Effector memory CD8-positive, alpha-beta T cell (primary cell): ENCODE measurements around the gene GRID2.

ENCODE experiments used
- ATAC-seq: fragments of 150-1000 bp; cut with Tn5 transposase; replicated peaks from 2 replicates; pipeline ENCODE4 v1.10.0; 2021; ENCODE audit warnings: mild to moderate bottlenecking, moderate library complexity
- DNase-seq, 3 experiments: peaks; one replicate each; pipeline ENCODE4 v3.0.0; 2021
- H3K27ac Mint-ChIP-seq, 2 donors: one replicate each; pipeline ENCODE4 v1.8.0; 2022; ENCODE audit warnings: mild to moderate bottlenecking in 2 of 2, mixed read lengths in 2 of 2, moderate library complexity in 2 of 2
- H3K27me3 Mint-ChIP-seq, 2 donors: one replicate each; pipeline ENCODE4 v1.8.0; 2022; ENCODE audit warnings: mixed read lengths in 2 of 2
- H3K36me3 Mint-ChIP-seq: one replicate; pipeline ENCODE4 v1.8.0; 2022; ENCODE audit warnings: mild to moderate bottlenecking, moderate library complexity, mixed read lengths; ENCODE audit not compliant: insufficient read depth
- H3K4me1 Mint-ChIP-seq, 2 donors: one replicate each; pipeline ENCODE4 v1.8.0; 2022; ENCODE audit warnings: low read depth in 2 of 2, mixed read lengths in 2 of 2
- H3K4me3 Mint-ChIP-seq, 2 donors: one replicate each; pipeline ENCODE4 v1.8.0; 2022; ENCODE audit warnings: mild to moderate bottlenecking in 2 of 2, mixed read lengths in 2 of 2, moderate library complexity in 2 of 2
- H3K9me3 Mint-ChIP-seq, 2 donors: one replicate each; pipeline ENCODE4 v1.8.0; 2022; ENCODE audit warnings: mixed read lengths in 2 of 2

The GRID2 gene

GRCh38 chr4:92328095-92328494, 24.3 kb downstream of the GRID2 start:
- DNase-seq (no peak), ATAC-seq (no peak)
- H3K36me3 Mint-ChIP-seq = no peaks in the 10 kb centered on the region
- H3K27me3 Mint-ChIP-seq = no peaks in the 10 kb centered on the region
- H3K9me3 Mint-ChIP-seq = peaks cover 0 to 5% of the 10 kb centered on the region in 2 donors
- no peak overlapping the region for H3K27ac Mint-ChIP-seq
- no peak overlapping the region for H3K4me3 Mint-ChIP-seq
- H3K4me1 Mint-ChIP-seq = no peaks in the 10 kb centered on the region

DNA sequence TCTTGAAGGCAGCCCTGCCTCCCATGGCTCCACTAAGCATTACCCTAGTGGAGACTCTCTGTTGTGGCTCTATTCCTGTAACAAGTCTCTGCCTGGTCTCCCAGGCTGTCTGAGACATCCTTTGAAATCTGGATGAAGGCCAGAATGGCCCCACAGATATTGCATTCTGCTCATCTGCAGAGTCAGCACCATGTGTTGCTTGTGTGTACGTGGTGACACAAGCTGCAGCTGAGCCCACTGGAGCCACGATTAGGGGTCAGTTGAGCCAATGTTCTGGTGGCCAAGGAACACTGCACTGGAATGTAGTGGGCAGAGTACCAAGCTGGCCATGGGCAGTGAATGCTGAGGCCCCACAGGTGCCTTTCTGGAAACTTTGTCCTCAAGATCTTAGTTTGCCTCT, 29.2 kb downstream of the GRID2 start:
- DNase-seq = no peak
- no peaks in the 10 kb centered on the region for H3K27me3 Mint-ChIP-seq
- H3K4me3 Mint-ChIP-seq = no peak overlapping the region
- ATAC-seq = no peak
- H3K36me3 Mint-ChIP-seq = no peaks in the 10 kb centered on the region
- no peaks in the 10 kb centered on the region for H3K4me1 Mint-ChIP-seq
- no peak overlapping the region for H3K27ac Mint-ChIP-seq
- H3K9me3 Mint-ChIP-seq = peaks cover 8 to 9% of the 10 kb centered on the region in 2 donors

DNA sequence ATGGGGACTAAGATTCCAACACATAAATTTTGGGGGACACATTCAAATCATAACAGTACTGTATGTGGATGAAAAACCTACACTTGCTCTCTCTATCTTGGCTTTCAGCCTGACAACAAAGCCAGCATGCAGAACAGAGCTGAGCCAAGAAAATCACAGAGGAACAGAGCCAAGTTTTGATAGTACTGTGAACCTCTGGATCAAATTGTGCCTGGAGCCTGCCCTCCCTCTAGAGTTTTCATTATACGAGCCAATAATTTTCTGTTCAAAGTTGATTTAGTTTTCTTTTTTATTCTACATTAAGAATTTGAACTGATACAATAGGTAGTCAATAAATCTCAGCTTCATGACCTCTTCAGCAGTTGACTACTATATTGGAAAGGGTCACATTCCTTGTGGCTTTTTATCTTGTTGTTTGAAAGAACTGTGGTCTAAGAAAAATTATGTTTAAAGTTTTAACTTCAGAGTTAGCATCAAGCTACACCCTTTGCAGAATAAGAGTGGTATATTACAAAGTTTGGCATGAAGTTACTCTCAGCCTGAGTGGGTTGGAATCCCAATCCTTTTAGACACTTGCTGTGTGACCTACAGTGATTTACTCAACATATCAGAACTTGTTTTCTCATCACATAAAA, 31.1 kb downstream of the GRID2 start:
- Mint-ChIP-seq H3K4me3 (no peak overlapping the region), H3K27me3 (no peaks in the 10 kb centered on the region), H3K9me3 (peaks cover 8 to 9% of the 10 kb centered on the region in 2 donors), H3K36me3 (no peaks in the 10 kb centered on the region), H3K4me1 (no peaks in the 10 kb centered on the region), H3K27ac (no peak overlapping the region)
- DNase-seq = no peak
- no peak for ATAC-seq

DNA sequence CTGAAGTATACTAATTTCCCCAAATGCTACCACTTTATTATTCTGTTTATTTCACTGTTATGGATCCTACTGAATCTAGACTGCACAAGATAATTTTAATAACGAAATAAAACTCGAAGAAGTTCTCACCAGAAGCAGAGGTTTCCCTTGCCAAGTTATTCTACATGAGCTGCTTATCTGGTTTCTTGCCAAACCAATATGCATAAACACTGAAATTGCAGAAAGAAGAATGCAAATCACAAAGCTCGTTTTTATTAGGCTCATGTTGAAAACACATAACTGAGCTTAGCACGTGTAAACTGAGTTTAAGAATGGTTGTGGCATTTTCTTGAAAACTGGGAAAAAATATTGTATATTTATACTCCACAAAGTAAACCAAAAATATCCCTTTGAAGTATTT, 35.9 kb downstream of the GRID2 start:
- DNase-seq (no peak), ATAC-seq (no peak)
- H3K4me1 Mint-ChIP-seq = no peaks in the 10 kb centered on the region
- peaks cover 0 to 9% of the 10 kb centered on the region in 2 donors for H3K9me3 Mint-ChIP-seq
- H3K27ac Mint-ChIP-seq = no peak overlapping the region
- no peak overlapping the region for H3K4me3 Mint-ChIP-seq
- H3K36me3 Mint-ChIP-seq = no peaks in the 10 kb centered on the region
- no peaks in the 10 kb centered on the region for H3K27me3 Mint-ChIP-seq

GRCh38 chr4:92344216-92344615, 40.5 kb downstream of the GRID2 start:
- H3K4me1 Mint-ChIP-seq = no peaks in the 10 kb centered on the region
- DNase-seq (no peak), ATAC-seq (no peak)
- H3K9me3 Mint-ChIP-seq = peaks cover 7% of the 10 kb centered on the region in 2 donors
- H3K27ac Mint-ChIP-seq = no peak overlapping the region
- H3K36me3 Mint-ChIP-seq = no peaks in the 10 kb centered on the region
- no peaks in the 10 kb centered on the region for H3K27me3 Mint-ChIP-seq
- no peak overlapping the region for H3K4me3 Mint-ChIP-seq

GRCh38 chr4:92346289-92346688, 42.5 kb downstream of the GRID2 start:
- DNase-seq = no peak
- Mint-ChIP-seq H3K27me3 (no peaks in the 10 kb centered on the region), H3K4me1 (no peaks in the 10 kb centered on the region), H3K36me3 (no peaks in the 10 kb centered on the region), H3K9me3 (peaks cover 3 to 7% of the 10 kb centered on the region in 2 donors), H3K27ac (no peak overlapping the region), H3K4me3 (no peak overlapping the region)
- no peak for ATAC-seq

GRCh38 chr4:92357966-92358365, 54.2 kb downstream of the GRID2 start:
- Mint-ChIP-seq H3K36me3 (no peaks in the 10 kb centered on the region), H3K4me3 (no peak overlapping the region), H3K9me3 (peaks cover 7 to 9% of the 10 kb centered on the region in 2 donors), H3K27ac (no peak overlapping the region), H3K27me3 (no peaks in the 10 kb centered on the region), H3K4me1 (no peaks in the 10 kb centered on the region)
- ATAC-seq (no peak), DNase-seq (no peak)

DNA sequence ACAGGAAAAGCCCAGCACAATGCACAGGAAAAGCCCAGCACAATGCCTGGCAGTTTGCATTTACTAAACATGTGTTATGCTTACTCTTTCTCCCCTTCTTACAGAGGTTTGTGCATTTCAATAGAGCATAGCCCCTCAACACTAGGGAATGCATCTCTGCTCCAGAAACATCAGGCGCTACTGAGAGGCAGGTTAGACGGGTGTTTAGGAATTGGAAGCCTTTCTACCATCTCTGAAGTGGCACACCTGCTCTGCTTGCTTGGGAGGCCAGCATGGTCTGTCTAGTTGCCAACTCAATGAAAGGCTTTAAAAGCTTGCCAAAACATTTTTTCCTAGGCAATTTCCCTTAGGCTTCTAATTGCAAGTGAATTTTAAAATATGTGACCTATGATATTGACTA, 55.7 kb downstream of the GRID2 start:
- no peak overlapping the region for H3K27ac Mint-ChIP-seq
- H3K27me3 Mint-ChIP-seq = no peaks in the 10 kb centered on the region
- DNase-seq (no peak), ATAC-seq (no peak)
- H3K36me3 Mint-ChIP-seq = no peaks in the 10 kb centered on the region
- peaks cover 5 to 7% of the 10 kb centered on the region in 2 donors for H3K9me3 Mint-ChIP-seq
- H3K4me3 Mint-ChIP-seq = no peak overlapping the region
- H3K4me1 Mint-ChIP-seq = no peaks in the 10 kb centered on the region

- Mint-ChIP-seq H3K27me3 (no peaks in the 10 kb centered on the region), H3K4me3 (no peak overlapping the region), H3K36me3 (no peaks in the 10 kb centered on the region), H3K9me3 (peaks cover 8 to 9% of the 10 kb centered on the region in 2 donors), H3K4me1 (no peaks in the 10 kb centered on the region), H3K27ac (no peak overlapping the region)
- ATAC-seq = no peak
- DNase-seq = no peak
These were observed 58.3 kb downstream of the GRID2 start for GRCh38 chr4:92362028-92362427.

DNA sequence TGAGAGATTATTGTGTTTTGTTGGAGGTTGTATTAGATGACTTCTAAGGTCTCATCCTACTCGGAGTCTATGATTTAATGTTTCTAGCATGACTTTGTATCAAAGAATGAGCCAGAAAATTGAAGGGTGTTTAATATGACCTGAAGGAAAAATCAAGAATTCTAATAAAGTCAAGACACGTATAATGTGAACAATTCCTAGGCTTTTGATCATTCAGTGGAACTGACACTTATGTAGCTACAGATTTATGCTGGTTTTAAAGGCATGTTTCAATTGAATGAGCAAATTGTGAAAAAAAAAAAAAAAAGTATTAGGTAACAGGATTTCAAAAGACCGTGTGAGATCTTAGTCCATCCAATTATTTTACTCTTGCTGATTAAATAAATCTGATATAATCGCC, 64.9 kb downstream of the GRID2 start:
- H3K27me3 Mint-ChIP-seq = no peaks in the 10 kb centered on the region
- ATAC-seq (no peak), DNase-seq (no peak)
- no peak overlapping the region for H3K4me3 Mint-ChIP-seq
- H3K4me1 Mint-ChIP-seq = no peaks in the 10 kb centered on the region
- H3K27ac Mint-ChIP-seq = no peak overlapping the region
- peaks cover 7 to 13% of the 10 kb centered on the region in 2 donors for H3K9me3 Mint-ChIP-seq
- H3K36me3 Mint-ChIP-seq = no peaks in the 10 kb centered on the region

DNA sequence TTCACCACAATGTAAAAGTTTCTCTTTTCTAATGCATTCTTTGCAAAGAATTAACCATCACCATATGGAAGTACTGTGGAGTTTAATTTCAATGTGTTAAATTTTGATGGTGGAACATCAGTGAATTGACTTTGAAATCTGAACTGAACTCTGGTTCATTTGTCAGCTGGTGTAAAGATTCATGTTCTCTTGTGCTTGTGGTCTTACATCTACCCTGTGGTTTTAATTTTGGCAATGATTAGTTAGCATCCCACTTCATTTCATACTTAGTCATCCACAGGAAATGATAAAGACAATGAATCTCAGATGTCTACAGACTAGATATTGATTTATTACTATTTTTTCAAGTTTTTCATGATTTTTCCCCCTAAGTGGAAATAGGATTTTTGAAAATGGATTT, 77.8 kb downstream of the GRID2 start:
- no peak for ATAC-seq
- H3K27ac Mint-ChIP-seq = no peak overlapping the region
- H3K36me3 Mint-ChIP-seq = no peaks in the 10 kb centered on the region
- no peak overlapping the region for H3K4me3 Mint-ChIP-seq
- peaks cover 6 to 8% of the 10 kb centered on the region in 2 donors for H3K9me3 Mint-ChIP-seq
- H3K4me1 Mint-ChIP-seq = no peaks in the 10 kb centered on the region
- DNase-seq = no peak
- no peaks in the 10 kb centered on the region for H3K27me3 Mint-ChIP-seq

- Mint-ChIP-seq H3K4me3 (no peak overlapping the region), H3K4me1 (no peaks in the 10 kb centered on the region), H3K9me3 (peaks cover 5 to 7% of the 10 kb centered on the region in 2 donors), H3K27me3 (no peaks in the 10 kb centered on the region), H3K36me3 (no peaks in the 10 kb centered on the region), H3K27ac (no peak overlapping the region)
- no peak for ATAC-seq
- DNase-seq = no peak
These were observed 78.4 kb downstream of the GRID2 start for GRCh38 chr4:92382128-92382527.

DNA sequence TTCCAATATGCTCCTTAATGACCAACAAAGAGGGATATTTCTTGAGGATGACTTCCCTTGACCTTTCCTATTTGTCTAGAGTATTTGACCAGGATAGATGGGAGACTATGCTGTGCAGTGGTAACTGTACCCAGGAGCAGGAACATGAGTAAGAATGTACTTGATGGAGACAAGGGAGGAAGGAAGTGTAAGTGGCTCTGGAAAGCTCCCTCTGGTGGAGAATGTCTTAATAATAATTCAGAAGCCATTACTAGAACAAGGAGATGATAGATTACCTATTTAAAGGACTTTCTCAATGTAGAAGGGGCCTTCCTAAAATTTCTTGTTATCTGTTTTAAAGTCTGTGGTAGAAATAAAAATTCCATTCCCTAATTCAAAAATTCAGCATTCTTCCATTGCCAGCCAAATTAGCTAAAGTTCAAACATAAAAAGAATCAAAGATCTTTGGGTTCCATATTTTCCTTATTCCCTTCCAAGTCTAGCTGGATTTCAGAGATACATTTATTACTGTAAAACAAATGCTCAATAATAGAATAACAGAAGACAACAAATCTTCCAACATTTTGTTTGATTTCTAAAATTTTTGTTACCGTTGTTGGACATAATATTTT, 83.8 kb downstream of the GRID2 start:
- no peak overlapping the region for H3K4me3 Mint-ChIP-seq
- H3K4me1 Mint-ChIP-seq = no peaks in the 10 kb centered on the region
- peaks cover 0 to 7% of the 10 kb centered on the region in 2 donors for H3K9me3 Mint-ChIP-seq
- no peak for DNase-seq
- no peak for ATAC-seq
- no peaks in the 10 kb centered on the region for H3K36me3 Mint-ChIP-seq
- no peaks in the 10 kb centered on the region for H3K27me3 Mint-ChIP-seq
- H3K27ac Mint-ChIP-seq = no peak overlapping the region

- Mint-ChIP-seq H3K9me3 (peaks cover 0 to 5% of the 10 kb centered on the region in 2 donors), H3K27me3 (no peaks in the 10 kb centered on the region), H3K4me1 (no peaks in the 10 kb centered on the region), H3K4me3 (no peak overlapping the region), H3K36me3 (no peaks in the 10 kb centered on the region), H3K27ac (no peak overlapping the region)
- no peak for ATAC-seq
- no peak for DNase-seq
These were observed 95.3 kb downstream of the GRID2 start for GRCh38 chr4:92399032-92399431.
